Ishikawa (cell line): ENCODE data around the gene TMBIM1.

Experiments used
- CEBPB ChIP-seq: IDR thresholded peaks from 2 replicates; pipeline ENCODE4 v1.6.1; 2012
- CREB1 ChIP-seq: IDR thresholded peaks from 2 replicates; pipeline ENCODE4 v1.6.1; 2012; ENCODE audit warnings: low read depth
- EGR1 ChIP-seq: IDR thresholded peaks from 2 replicates; pipeline ENCODE4 v1.6.1; 2012
- EP300 ChIP-seq: IDR thresholded peaks from 2 replicates; pipeline ENCODE4 v1.6.1; 2012; ENCODE audit warnings: borderline replicate concordance
- FOXM1 ChIP-seq: IDR thresholded peaks from 2 replicates; pipeline ENCODE4 v1.6.1; 2012; ENCODE audit warnings: low read depth, borderline replicate concordance
- NFIC ChIP-seq: IDR thresholded peaks from 2 replicates; pipeline ENCODE4 v1.6.1; 2012
- RAD21 ChIP-seq: IDR thresholded peaks from 2 replicates; pipeline ENCODE4 v1.6.1; 2012; ENCODE audit warnings: low read depth
- TAF1 ChIP-seq: IDR thresholded peaks from 2 replicates; pipeline ENCODE4 v1.6.1; 2012; ENCODE audit warnings: low read depth, mild to moderate bottlenecking
- TCF12 ChIP-seq: IDR thresholded peaks from 2 replicates; pipeline ENCODE4 v1.6.1; 2012; ENCODE audit warnings: low read depth
- TEAD4 ChIP-seq: IDR thresholded peaks from 2 replicates; pipeline ENCODE4 v1.6.1; 2012
- YY1 ChIP-seq: IDR thresholded peaks from 2 replicates; pipeline ENCODE4 v1.6.1; 2012; ENCODE audit warnings: low read depth
- ZBTB7A ChIP-seq: IDR thresholded peaks from 2 replicates; pipeline ENCODE4 v1.6.1; 2012; ENCODE audit warnings: low read depth
- TF ChIP-seq, protein P1 (sequence below): IDR thresholded peaks from 2 replicates; pipeline ENCODE4 v1.6.1; 2012; ENCODE audit warnings: low read depth, mild to moderate bottlenecking
- TF ChIP-seq, protein P2 (sequence below): IDR thresholded peaks from 2 replicates; pipeline ENCODE4 v1.6.1; 2012
- TF ChIP-seq, protein P3 (sequence below): IDR thresholded peaks from 2 replicates; pipeline ENCODE4 v1.6.1; 2012

TMBIM1 gene, protein sequence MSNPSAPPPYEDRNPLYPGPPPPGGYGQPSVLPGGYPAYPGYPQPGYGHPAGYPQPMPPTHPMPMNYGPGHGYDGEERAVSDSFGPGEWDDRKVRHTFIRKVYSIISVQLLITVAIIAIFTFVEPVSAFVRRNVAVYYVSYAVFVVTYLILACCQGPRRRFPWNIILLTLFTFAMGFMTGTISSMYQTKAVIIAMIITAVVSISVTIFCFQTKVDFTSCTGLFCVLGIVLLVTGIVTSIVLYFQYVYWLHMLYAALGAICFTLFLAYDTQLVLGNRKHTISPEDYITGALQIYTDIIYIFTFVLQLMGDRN

DNA sequence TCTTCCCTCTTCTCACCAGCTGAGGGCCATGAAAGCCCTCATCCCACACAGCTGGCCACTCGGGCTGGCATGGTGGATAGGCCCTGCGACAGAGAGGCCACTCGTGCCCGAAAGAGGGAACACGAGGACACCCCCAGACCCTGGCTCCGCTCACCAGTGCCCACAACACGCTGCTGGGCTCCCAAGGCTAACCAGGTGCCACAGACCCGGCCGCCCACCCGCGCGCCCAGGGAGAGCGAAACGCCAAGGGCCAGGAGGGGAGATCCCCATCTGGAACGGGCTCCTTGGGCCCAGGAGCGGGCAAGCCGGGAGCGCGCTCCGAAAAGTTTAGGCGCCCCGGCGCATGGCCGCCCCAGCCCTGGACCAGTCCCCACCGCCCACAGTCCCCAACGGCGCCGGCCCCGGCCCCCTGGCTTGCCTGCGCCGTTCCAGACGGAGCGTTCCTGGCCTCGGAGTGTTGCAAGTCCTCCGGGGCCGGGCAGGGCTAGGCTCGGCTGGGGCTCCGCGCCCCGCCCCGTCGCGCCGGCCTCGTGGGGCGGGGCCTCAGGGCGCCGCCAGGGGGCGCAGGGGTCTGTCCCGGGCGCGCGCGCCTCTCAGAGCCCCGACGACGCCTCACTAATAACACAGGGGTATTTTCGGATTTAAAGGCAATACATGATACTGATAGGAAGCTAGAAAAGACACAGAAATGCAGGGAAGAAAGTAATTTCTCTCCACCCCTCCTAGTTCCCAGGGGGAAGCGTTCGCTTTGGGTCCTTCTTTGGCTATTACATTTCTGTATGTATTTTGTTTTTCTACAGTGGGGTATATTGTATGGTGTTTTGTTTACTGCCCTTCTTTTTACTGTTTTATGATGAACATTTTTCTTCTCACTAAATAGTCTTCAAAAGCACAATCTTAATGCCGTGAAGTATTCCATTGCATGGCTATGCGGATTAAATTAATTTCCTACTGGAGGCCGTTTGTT lies at the start of gene TMBIM1:
TMBIM1 (minus strand) TSS at position 456 of the 967 bp plus-strand sequence. CDS start 10,362 bp downstream, outside the sequence.
- TF ChIP-seq, protein P1, sequence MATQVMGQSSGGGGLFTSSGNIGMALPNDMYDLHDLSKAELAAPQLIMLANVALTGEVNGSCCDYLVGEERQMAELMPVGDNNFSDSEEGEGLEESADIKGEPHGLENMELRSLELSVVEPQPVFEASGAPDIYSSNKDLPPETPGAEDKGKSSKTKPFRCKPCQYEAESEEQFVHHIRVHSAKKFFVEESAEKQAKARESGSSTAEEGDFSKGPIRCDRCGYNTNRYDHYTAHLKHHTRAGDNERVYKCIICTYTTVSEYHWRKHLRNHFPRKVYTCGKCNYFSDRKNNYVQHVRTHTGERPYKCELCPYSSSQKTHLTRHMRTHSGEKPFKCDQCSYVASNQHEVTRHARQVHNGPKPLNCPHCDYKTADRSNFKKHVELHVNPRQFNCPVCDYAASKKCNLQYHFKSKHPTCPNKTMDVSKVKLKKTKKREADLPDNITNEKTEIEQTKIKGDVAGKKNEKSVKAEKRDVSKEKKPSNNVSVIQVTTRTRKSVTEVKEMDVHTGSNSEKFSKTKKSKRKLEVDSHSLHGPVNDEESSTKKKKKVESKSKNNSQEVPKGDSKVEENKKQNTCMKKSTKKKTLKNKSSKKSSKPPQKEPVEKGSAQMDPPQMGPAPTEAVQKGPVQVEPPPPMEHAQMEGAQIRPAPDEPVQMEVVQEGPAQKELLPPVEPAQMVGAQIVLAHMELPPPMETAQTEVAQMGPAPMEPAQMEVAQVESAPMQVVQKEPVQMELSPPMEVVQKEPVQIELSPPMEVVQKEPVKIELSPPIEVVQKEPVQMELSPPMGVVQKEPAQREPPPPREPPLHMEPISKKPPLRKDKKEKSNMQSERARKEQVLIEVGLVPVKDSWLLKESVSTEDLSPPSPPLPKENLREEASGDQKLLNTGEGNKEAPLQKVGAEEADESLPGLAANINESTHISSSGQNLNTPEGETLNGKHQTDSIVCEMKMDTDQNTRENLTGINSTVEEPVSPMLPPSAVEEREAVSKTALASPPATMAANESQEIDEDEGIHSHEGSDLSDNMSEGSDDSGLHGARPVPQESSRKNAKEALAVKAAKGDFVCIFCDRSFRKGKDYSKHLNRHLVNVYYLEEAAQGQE, result no peak
- TF ChIP-seq ZBTB7A, result peak; percentile 53; the same call in 1 of the 2 replicates
- TF ChIP-seq, protein P2, sequence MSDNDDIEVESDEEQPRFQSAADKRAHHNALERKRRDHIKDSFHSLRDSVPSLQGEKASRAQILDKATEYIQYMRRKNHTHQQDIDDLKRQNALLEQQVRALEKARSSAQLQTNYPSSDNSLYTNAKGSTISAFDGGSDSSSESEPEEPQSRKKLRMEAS, result 0 out of 2 replicates have a peak, but pooled peaks have one; percentile 41
- no peak; the same call in 1 of the 2 replicates for TF ChIP-seq YY1
- TF ChIP-seq TCF12, result peak; percentile 15; the same call in 1 of the 2 replicates
- TF ChIP-seq CEBPB, result peak; percentile 63; the same call in 1 of the 2 replicates
- TF ChIP-seq TEAD4, result no peak
- TF ChIP-seq FOXM1, result no peak
- TF ChIP-seq, protein P3, sequence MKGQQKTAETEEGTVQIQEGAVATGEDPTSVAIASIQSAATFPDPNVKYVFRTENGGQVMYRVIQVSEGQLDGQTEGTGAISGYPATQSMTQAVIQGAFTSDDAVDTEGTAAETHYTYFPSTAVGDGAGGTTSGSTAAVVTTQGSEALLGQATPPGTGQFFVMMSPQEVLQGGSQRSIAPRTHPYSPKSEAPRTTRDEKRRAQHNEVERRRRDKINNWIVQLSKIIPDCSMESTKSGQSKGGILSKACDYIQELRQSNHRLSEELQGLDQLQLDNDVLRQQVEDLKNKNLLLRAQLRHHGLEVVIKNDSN, result no peak
- peak; percentile 31; the same call in 1 of the 2 replicates for TF ChIP-seq TAF1
- TF ChIP-seq RAD21, result peak; percentile 36; the same call in 1 of the 2 replicates
- no peak for TF ChIP-seq EP300
- TF ChIP-seq NFIC, result no peak
- TF ChIP-seq CREB1, result no peak
- TF ChIP-seq EGR1, result no peak

DNA sequence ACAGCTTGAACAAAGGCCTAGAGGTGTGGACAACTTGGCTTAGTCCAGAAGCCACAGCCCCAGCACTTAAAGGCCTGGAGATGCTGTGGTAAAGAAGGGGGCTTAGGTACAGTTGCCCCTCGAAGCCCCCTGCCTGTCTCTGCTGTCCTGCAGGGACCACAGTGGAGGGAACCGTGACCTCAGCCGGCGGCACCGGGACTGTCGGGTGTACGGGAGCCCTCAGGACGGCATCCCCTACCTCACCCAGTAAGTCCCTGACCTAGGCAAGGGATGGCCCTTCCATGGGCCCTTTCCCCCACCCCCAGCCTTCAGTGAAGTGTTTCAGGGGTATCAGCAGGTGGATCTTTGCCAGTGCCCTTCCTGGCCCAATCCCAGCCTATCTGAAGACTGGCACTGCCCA lies 49.1 kb upstream of the TMBIM1 start:
- TF ChIP-seq, protein P2, result no peak
- TF ChIP-seq TAF1 (no peak), EGR1 (no peak), FOXM1 (no peak), ZBTB7A (no peak), YY1 (no peak), TEAD4 (no peak), RAD21 (no peak), EP300 (no peak), CREB1 (no peak), TCF12 (no peak), CEBPB (no peak)
- TF ChIP-seq, protein P1, result no peak
- TF ChIP-seq, protein P3, result no peak

DNA sequence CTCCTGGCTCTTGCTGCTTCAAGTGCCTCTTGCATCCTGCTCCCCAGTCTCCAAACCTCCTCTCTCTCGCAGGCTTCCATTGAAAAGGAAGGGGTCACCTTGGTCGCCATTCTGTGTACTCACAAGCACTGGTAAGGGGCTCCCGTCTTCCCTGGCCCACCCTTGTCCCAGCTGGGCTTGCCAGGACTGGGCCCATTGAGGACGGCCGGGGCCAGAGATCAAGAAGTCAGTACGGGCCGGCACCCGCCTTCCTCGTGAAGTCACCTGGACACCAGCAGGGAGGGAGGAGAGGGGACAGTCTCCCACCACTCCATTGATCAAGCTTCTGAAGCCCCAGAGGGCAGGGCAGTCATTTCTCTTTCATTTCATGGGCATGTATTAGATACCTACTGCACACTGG lies 48.4 kb upstream of the TMBIM1 start:
- TF ChIP-seq TEAD4 (no peak), CREB1 (no peak), TAF1 (no peak), RAD21 (no peak), FOXM1 (no peak), EGR1 (no peak), CEBPB (no peak), ZBTB7A (no peak), EP300 (no peak)
- TF ChIP-seq, protein P1, result no peak
- TF ChIP-seq, protein P3, result no peak
